KMS-11 (cell line): ENCODE measurements around the gene ARID1B.
A peak's percentile ranks its signal among the peaks of the same experiment; 100 is the strongest.

Experiments
- H2AFZ ChIP-seq: fragments of 200-600 bp; sonication (generic); 2 replicates; pipeline ENCODE4 v1.6.1; 2016; ENCODE audit warnings: antibody characterized with exemption, mixed run types, low read depth
- H3K27ac ChIP-seq: fragments of 200-600 bp; sonication (generic); 2 replicates; pipeline ENCODE4 v1.6.1; 2016; ENCODE audit warnings: mild to moderate bottlenecking, mixed run types
- H3K27me3 ChIP-seq: fragments of 200-600 bp; sonication (generic); 2 replicates; pipeline ENCODE4 v1.6.1; 2017; ENCODE audit warnings: mild to moderate bottlenecking, low read depth, mixed run types, moderate library complexity; ENCODE audit not compliant: insufficient read depth
- H3K36me3 ChIP-seq: fragments of 200-600 bp; sonication (generic); 2 replicates; pipeline ENCODE4 v1.6.1; 2017; ENCODE audit warnings: mild to moderate bottlenecking, mixed run types; ENCODE audit not compliant: insufficient read depth
- H3K4me1 ChIP-seq: fragments of 200-600 bp; sonication (generic); 2 replicates; pipeline ENCODE4 v1.6.1; 2016; ENCODE audit warnings: mild to moderate bottlenecking, low read depth, mixed run types; ENCODE audit not compliant: poor library complexity, severe bottlenecking
- H3K4me2 ChIP-seq: fragments of 200-600 bp; sonication (generic); 2 replicates; pipeline ENCODE4 v1.7.0; 2016; ENCODE audit warnings: mild to moderate bottlenecking, mixed run types
- H3K4me3 ChIP-seq: fragments of 200-600 bp; sonication (generic); IDR thresholded peaks from 2 replicates; pipeline ENCODE4 v1.6.1; 2017; ENCODE audit warnings: low read depth, low read length, mixed read lengths; ENCODE audit not compliant: insufficient read depth
- H3K79me2 ChIP-seq: fragments of 200-600 bp; sonication (generic); 2 replicates; pipeline ENCODE4 v1.6.1; 2016; ENCODE audit warnings: low read depth, mixed run types; ENCODE audit not compliant: insufficient read depth
- H3K9ac ChIP-seq: fragments of 200-600 bp; sonication (generic); 2 replicates; pipeline ENCODE4 v1.6.1; 2016; ENCODE audit warnings: mild to moderate bottlenecking, mixed run types
- H4K20me1 ChIP-seq: fragments of 200-600 bp; sonication (generic); 2 replicates; pipeline ENCODE4 v1.6.1; 2016; ENCODE audit warnings: mild to moderate bottlenecking, mixed run types; ENCODE audit not compliant: insufficient read depth
- CTCF ChIP-seq: fragments of 200-600 bp; sonication (generic); conservative IDR thresholded peaks from 2 replicates; pipeline ENCODE4 v1.6.1; 2017; ENCODE audit warnings: low read depth, mild to moderate bottlenecking, antibody characterized with exemption, low read length, moderate library complexity, mixed read lengths

ARID1B gene

GRCh38 chr6:156970595-156971112 is 193.5 kb downstream of the ARID1B start:
- no peak overlapping the region for H3K4me2 ChIP-seq
- no peak overlapping the region for H3K9ac ChIP-seq
- H3K27me3 ChIP-seq, result no peaks in the 10 kb centered on the region
- TF ChIP-seq CTCF, result no peak
- H3K36me3 ChIP-seq, result no peaks in the 10 kb centered on the region
- no peak overlapping the region for H2AFZ ChIP-seq
- peaks cover 38% of the 10 kb centered on the region for H3K4me1 ChIP-seq
- 0 out of 2 replicates have a peak, but pooled peaks cover 3% of the 10 kb centered on the region for H4K20me1 ChIP-seq
- peaks cover 82% of the 10 kb centered on the region for H3K79me2 ChIP-seq
- no peak overlapping the region for H3K27ac ChIP-seq
- H3K4me3 ChIP-seq, result no peak overlapping the region

- no peak overlapping the region for H3K4me2 ChIP-seq
- 0 out of 2 replicates have a peak, but pooled peaks cover 3% of the 10 kb centered on the region for H4K20me1 ChIP-seq
- H3K9ac ChIP-seq, result no peak overlapping the region
- peaks cover 77% of the 10 kb centered on the region for H3K79me2 ChIP-seq
- H3K36me3 ChIP-seq, result no peaks in the 10 kb centered on the region
- H3K27me3 ChIP-seq, result no peaks in the 10 kb centered on the region
- no peak overlapping the region for H3K27ac ChIP-seq
- H3K4me1 ChIP-seq, result peaks cover 39% of the 10 kb centered on the region
- TF ChIP-seq CTCF, result no peak
- H3K4me3 ChIP-seq, result no peak overlapping the region
- no peak overlapping the region for H2AFZ ChIP-seq
Observed at GRCh38 chr6:156971153-156971885, 194.1 kb downstream of the ARID1B start.

GRCh38 chr6:156972145-156972544 is 195.0 kb downstream of the ARID1B start:
- H3K4me1 ChIP-seq, result peaks cover 44% of the 10 kb centered on the region
- 0 out of 2 replicates have a peak, but pooled peaks cover 3% of the 10 kb centered on the region for H4K20me1 ChIP-seq
- H3K4me3 ChIP-seq, result no peak overlapping the region
- TF ChIP-seq CTCF, result no peak
- H3K9ac ChIP-seq, result no peak overlapping the region
- H3K4me2 ChIP-seq, result no peak overlapping the region
- H3K79me2 ChIP-seq, result peaks cover 77% of the 10 kb centered on the region
- no peaks in the 10 kb centered on the region for H3K36me3 ChIP-seq
- H2AFZ ChIP-seq, result no peak overlapping the region
- no peak overlapping the region for H3K27ac ChIP-seq
- no peaks in the 10 kb centered on the region for H3K27me3 ChIP-seq

- Histone ChIP-seq H3K9ac (no peak overlapping the region), H3K4me2 (peak overlapping the region; percentile 68), H3K36me3 (no peaks in the 10 kb centered on the region), H2AFZ (no peak overlapping the region), H3K79me2 (peaks cover 81% of the 10 kb centered on the region), H3K27ac (peak overlapping the region; percentile 92; the same call in 1 of the 2 replicates), H3K27me3 (no peaks in the 10 kb centered on the region), H3K4me3 (no peak overlapping the region), H4K20me1 (no peaks in the 10 kb centered on the region), H3K4me1 (peaks cover 56% of the 10 kb centered on the region)
- TF ChIP-seq CTCF, result no peak
Observed at GRCh38 chr6:156974830-156975261, 197.7 kb downstream of the ARID1B start.
